Hepatocyte (in vitro differentiated cells): Measurements from ENCODE around the gene WSCD2. TPM values are rescaled to one million over a fixed set of nuclear protein-coding genes. Genes with fewer than 3 reads are reported as not detected.

ENCODE experiments used
- DNase-seq: peaks from one replicate; pipeline ENCODE4 v3.0.0-alpha.2; 2016; ENCODE audit warnings: low spot score
- H2AFZ ChIP-seq: fragments of 200-600 bp; sonication (generic); 2 replicates; pipeline ENCODE4 v1.6.0; 2016; ENCODE audit warnings: antibody characterized with exemption, mild to moderate bottlenecking
- H3K27ac ChIP-seq: fragments of 200-600 bp; sonication (generic); 2 replicates; pipeline ENCODE4 v1.5.1; 2016; ENCODE audit warnings: mild to moderate bottlenecking
- H3K27me3 ChIP-seq: fragments of 200-600 bp; sonication (generic); 2 replicates; pipeline ENCODE4 v1.6.1; 2016
- H3K36me3 ChIP-seq: fragments of 200-600 bp; sonication (generic); replicated peaks from 2 replicates; pipeline ENCODE4 v1.5.1; 2016; ENCODE audit warnings: low read depth; ENCODE audit not compliant: insufficient read depth
- H3K4me1 ChIP-seq: fragments of 200-600 bp; sonication (generic); 2 replicates; pipeline ENCODE4 v1.5.1; 2016; ENCODE audit warnings: mild to moderate bottlenecking, moderate library complexity; ENCODE audit not compliant: insufficient read depth
- H3K4me2 ChIP-seq: fragments of 200-600 bp; sonication (generic); 2 replicates; pipeline ENCODE4 v1.6.0; 2016
- H3K4me3 ChIP-seq: fragments of 200-600 bp; sonication (generic); 2 replicates; pipeline ENCODE4 v1.5.1; 2016; ENCODE audit warnings: mild to moderate bottlenecking
- H3K79me2 ChIP-seq: fragments of 200-600 bp; sonication (generic); 2 replicates; pipeline ENCODE4 v1.6.0; 2017; ENCODE audit warnings: mild to moderate bottlenecking
- H3K9me2 ChIP-seq: fragments of 200-600 bp; sonication (generic); replicated peaks from 2 replicates; pipeline ENCODE4 v1.6.0; 2017; ENCODE audit warnings: mild to moderate bottlenecking; ENCODE audit not compliant: insufficient read depth
- H3K9me3 ChIP-seq: fragments of 200-600 bp; sonication (generic); 2 replicates; pipeline ENCODE4 v1.5.1; 2016; ENCODE audit warnings: low read depth, mild to moderate bottlenecking
- H4K20me1 ChIP-seq: fragments of 200-600 bp; sonication (generic); 2 replicates; pipeline ENCODE4 v1.6.0; 2016; ENCODE audit warnings: mild to moderate bottlenecking; ENCODE audit not compliant: insufficient read depth, poor library complexity, severe bottlenecking
- EZH2 ChIP-seq: fragments of 200-600 bp; sonication (generic); IDR thresholded peaks from 2 replicates; pipeline ENCODE4 v1.6.1; 2016; ENCODE audit warnings: antibody characterized with exemption, mild to moderate bottlenecking, borderline replicate concordance
- EZH2phosphoT487 ChIP-seq: fragments of 200-600 bp; sonication (generic); IDR thresholded peaks from one replicate; pipeline ENCODE4 v1.6.1; 2018; ENCODE audit warnings: antibody characterized with exemption, mild to moderate bottlenecking, low read depth, moderate library complexity; ENCODE audit not compliant: unreplicated experiment, severe bottlenecking
- WGBS: methylation state at CpG from one replicate; pipeline ENCODE4 v1.1.6; 2016; ENCODE audit warnings: low lambda C conversion rate; ENCODE audit errors: missing lambda C conversion rate; 5-methylcytosine and 5-hydroxymethylcytosine counted together
- polyA plus RNA-seq: library from polyadenylated mRNA; unstranded; fragments of >200 nt; fragmentation: Nextera tagmentation; extraction: Ambion mirVana; gene quantifications from 2 replicates; pipeline ENCODE4 v1.2.1, GENCODE V29; 2016
- total RNA-seq: library from RNA; depleted of rRNA; stranded (reverse); fragments of >200 nt; gene quantifications from 2 replicates; pipeline ENCODE4 v1.2.3, GENCODE V29; 2014
- TF ChIP-seq, protein P1 (sequence below): fragments of 200-600 bp; sonication (generic); IDR thresholded peaks from 2 replicates; pipeline ENCODE4 v1.5.1; 2016; ENCODE audit warnings: antibody characterized with exemption, mild to moderate bottlenecking; ENCODE audit not compliant: poor library complexity

The WSCD2 gene
- total and polyA plus RNA-seq, 2 experiments from 2014 or later: 4.2 to 4.3 TPM

DNA sequence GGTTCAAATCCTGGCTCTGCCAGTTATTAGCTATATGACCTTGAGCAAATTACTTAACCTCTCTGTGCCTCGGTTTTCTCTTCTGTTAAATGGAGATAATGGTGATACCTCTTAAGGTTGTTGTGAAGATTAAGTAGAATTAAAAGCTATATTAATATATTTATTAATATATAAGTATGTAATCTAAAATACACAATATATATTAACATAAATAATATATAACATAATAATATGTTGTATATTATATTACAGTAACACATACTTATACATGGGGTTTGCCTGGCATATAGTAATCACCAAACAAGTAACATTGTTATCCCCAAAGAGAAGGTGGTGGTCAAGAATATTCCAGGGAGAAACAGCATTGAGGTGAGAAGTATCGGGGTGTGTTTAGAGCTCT, 118.0 kb downstream of the WSCD2 start:
- no peaks in the 10 kb centered on the region for H3K4me1 ChIP-seq

DNA sequence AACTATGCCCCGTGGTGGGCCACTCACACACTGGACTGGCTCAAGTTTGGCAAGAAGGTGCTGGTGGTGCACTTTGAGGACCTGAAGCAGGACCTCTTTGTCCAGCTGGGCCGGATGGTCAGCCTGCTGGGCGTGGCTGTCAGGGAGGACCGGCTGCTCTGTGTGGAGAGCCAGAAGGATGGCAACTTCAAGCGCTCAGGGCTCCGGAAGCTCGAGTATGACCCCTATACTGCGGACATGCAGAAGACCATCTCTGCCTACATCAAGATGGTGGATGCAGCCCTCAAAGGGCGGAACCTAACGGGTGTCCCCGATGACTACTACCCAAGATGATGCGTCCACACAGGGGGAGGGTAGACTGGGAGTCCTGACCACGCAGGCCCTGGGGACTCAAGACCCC, 118.9 kb downstream of the WSCD2 start:
- 94% methylated on average over 13 of the region's 13 CpGs for WGBS
- Histone ChIP-seq H3K9me3 (no peaks in the 10 kb centered on the region), H3K9me2 (no peaks in the 10 kb centered on the region), H3K36me3 (no peaks in the 10 kb centered on the region), H4K20me1 (no peaks in the 10 kb centered on the region), H3K27me3 (peaks cover 7% of the 10 kb centered on the region), H3K4me2 (no peak overlapping the region), H2AFZ (no peak overlapping the region), H3K27ac (no peak overlapping the region), H3K4me3 (no peak overlapping the region), H3K79me2 (no peaks in the 10 kb centered on the region), H3K4me1 (no peaks in the 10 kb centered on the region)
- no peak for DNase-seq
- no peak for TF ChIP-seq EZH2phosphoT487
- TF ChIP-seq, protein P1, sequence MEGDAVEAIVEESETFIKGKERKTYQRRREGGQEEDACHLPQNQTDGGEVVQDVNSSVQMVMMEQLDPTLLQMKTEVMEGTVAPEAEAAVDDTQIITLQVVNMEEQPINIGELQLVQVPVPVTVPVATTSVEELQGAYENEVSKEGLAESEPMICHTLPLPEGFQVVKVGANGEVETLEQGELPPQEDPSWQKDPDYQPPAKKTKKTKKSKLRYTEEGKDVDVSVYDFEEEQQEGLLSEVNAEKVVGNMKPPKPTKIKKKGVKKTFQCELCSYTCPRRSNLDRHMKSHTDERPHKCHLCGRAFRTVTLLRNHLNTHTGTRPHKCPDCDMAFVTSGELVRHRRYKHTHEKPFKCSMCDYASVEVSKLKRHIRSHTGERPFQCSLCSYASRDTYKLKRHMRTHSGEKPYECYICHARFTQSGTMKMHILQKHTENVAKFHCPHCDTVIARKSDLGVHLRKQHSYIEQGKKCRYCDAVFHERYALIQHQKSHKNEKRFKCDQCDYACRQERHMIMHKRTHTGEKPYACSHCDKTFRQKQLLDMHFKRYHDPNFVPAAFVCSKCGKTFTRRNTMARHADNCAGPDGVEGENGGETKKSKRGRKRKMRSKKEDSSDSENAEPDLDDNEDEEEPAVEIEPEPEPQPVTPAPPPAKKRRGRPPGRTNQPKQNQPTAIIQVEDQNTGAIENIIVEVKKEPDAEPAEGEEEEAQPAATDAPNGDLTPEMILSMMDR: no peak
- TF ChIP-seq EZH2: no peak

More for the DNA sequence above, 118.0 kb downstream of the WSCD2 start:
- no peaks in the 10 kb centered on the region for H4K20me1 ChIP-seq
- no peaks in the 10 kb centered on the region for H3K9me2 ChIP-seq
- no peak overlapping the region for H3K4me3 ChIP-seq
- no peaks in the 10 kb centered on the region for H3K36me3 ChIP-seq
- TF ChIP-seq, protein P1: no peak
- no peak for TF ChIP-seq EZH2phosphoT487
- TF ChIP-seq EZH2: no peak
- H3K79me2 ChIP-seq: no peaks in the 10 kb centered on the region
- peaks cover 4% of the 10 kb centered on the region for H3K27me3 ChIP-seq
- 78% methylated on average over 2 of the region's 2 CpGs for WGBS
- no peak overlapping the region for H3K4me2 ChIP-seq
- H3K27ac ChIP-seq: no peak overlapping the region
- DNase-seq: no peak
- no peak overlapping the region for H2AFZ ChIP-seq
- H3K9me3 ChIP-seq: no peaks in the 10 kb centered on the region

DNA sequence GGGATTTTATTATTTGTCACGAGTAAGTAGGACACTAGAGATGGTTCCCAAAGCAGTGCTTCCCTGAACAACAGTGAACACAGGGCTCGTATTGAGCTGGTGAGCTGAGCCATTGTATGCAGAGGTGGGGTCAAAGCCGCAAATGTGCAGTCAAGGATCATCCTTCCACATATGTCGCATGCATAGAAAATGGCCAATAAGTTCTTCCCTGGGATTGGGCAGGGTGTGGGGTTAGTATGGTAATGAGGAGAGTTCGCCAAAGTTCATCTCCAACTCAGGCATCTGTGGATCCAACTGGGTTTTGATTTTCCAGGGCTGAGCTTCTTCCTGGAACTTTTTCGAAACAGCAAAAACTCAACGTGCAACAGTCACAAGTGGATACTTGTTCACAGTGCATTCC, 123.4 kb downstream of the WSCD2 start:
- H3K36me3 ChIP-seq: no peaks in the 10 kb centered on the region
- TF ChIP-seq EZH2: no peak
- TF ChIP-seq EZH2phosphoT487: no peak
- TF ChIP-seq, protein P1: no peak
- no peaks in the 10 kb centered on the region for H4K20me1 ChIP-seq
- H3K4me1 ChIP-seq: no peaks in the 10 kb centered on the region
- DNase-seq: no peak
- no peak overlapping the region for H3K4me2 ChIP-seq
- H3K79me2 ChIP-seq: no peaks in the 10 kb centered on the region
- H3K27me3 ChIP-seq: peaks cover 12% of the 10 kb centered on the region
- 94% methylated on average over 7 of the region's 7 CpGs for WGBS
- H3K27ac ChIP-seq: no peak overlapping the region
- H3K9me3 ChIP-seq: no peaks in the 10 kb centered on the region
- no peak overlapping the region for H3K4me3 ChIP-seq
- H2AFZ ChIP-seq: no peak overlapping the region
- H3K9me2 ChIP-seq: no peaks in the 10 kb centered on the region

DNA sequence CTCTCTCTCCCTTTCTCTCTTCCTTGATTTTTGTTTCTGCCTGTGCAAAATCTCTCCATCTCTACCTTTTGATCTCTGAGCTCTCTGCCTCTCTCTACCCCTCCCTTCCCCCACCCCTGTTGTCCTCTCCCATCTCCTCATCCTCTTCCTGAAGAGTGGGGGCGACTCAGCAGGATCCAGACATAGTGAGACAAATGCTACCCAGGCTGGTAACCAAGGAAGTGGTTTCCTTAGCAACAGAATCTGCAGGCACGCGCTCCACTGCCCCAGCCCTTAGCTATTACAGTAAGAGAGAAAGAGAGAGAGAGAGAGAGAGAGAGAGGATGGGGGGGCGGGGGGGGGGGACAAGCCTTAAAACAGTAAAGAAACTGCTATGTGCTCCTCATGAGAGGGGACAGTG, 124.5 kb downstream of the WSCD2 start:
- no peaks in the 10 kb centered on the region for H3K36me3 ChIP-seq
- 8% methylated on average over 3 of the region's 4 CpGs for WGBS
- DNase-seq: no peak

More for the DNA sequence above, 124.5 kb downstream of the WSCD2 start:
- TF ChIP-seq EZH2phosphoT487 (no peak), EZH2 (no peak)
- TF ChIP-seq, protein P1: no peak
- no peak overlapping the region for H3K27ac ChIP-seq
- H3K79me2 ChIP-seq: no peaks in the 10 kb centered on the region
- peaks cover 12% of the 10 kb centered on the region for H3K27me3 ChIP-seq
- no peak overlapping the region for H3K4me2 ChIP-seq
- no peaks in the 10 kb centered on the region for H4K20me1 ChIP-seq
- no peaks in the 10 kb centered on the region for H3K9me2 ChIP-seq
- H3K9me3 ChIP-seq: no peaks in the 10 kb centered on the region
- no peak overlapping the region for H3K4me3 ChIP-seq
- H2AFZ ChIP-seq: no peak overlapping the region
- no peaks in the 10 kb centered on the region for H3K4me1 ChIP-seq
